ENCODE results near the gene FMN2.

The FMN2 gene

GRCh38 chr1:240091614-240092300 lies at the start of gene FMN2:
TSS of gene FMN2 (plus strand) at chr1:240091883. CDS start at chr1:240092110, 227 bp downstream.
- DNase-seq (ENCODE audit: low read depth), result no peak

GRCh38 chr1:240044620-240045019 lies 47.1 kb upstream of the FMN2 start:
- DNase-seq (ENCODE audit: low read depth), result no peak

GRCh38 chr1:240046000-240046399 lies 45.7 kb upstream of the FMN2 start:
- DNase-seq (ENCODE audit: low read depth), result no peak

GRCh38 chr1:240054109-240054701 lies 37.5 kb upstream of the FMN2 start:
- no peak for DNase-seq (ENCODE audit: low read depth)

GRCh38 chr1:240055936-240056335 lies 35.7 kb upstream of the FMN2 start:
- DNase-seq (ENCODE audit: low read depth), result no peak

- no peak for DNase-seq (ENCODE audit: low read depth)
Observed at GRCh38 chr1:240056350-240056749, 35.3 kb upstream of the FMN2 start.

GRCh38 chr1:240058049-240058448 lies 33.6 kb upstream of the FMN2 start:
- DNase-seq (ENCODE audit: low read depth), result no peak

GRCh38 chr1:240068961-240069360 lies 22.7 kb upstream of the FMN2 start:
- no peak for DNase-seq (ENCODE audit: low read depth)

- DNase-seq (ENCODE audit: low read depth), result no peak
Observed at GRCh38 chr1:240070188-240070587, 21.5 kb upstream of the FMN2 start.

- DNase-seq (ENCODE audit: low read depth), result no peak
Observed at GRCh38 chr1:240073097-240073496, 18.6 kb upstream of the FMN2 start.

- no peak for DNase-seq (ENCODE audit: low read depth)
Observed at GRCh38 chr1:240074422-240074821, 17.3 kb upstream of the FMN2 start.

- no peak for DNase-seq (ENCODE audit: low read depth)
Observed at GRCh38 chr1:240074908-240075307, 16.8 kb upstream of the FMN2 start.

- DNase-seq (ENCODE audit: low read depth), result no peak
Observed at GRCh38 chr1:240084337-240084736, 7.3 kb upstream of the FMN2 start.

GRCh38 chr1:240084749-240085148 lies 6.9 kb upstream of the FMN2 start:
- DNase-seq (ENCODE audit: low read depth), result no peak

GRCh38 chr1:240086726-240087125 lies 5.0 kb upstream of the FMN2 start:
- DNase-seq (ENCODE audit: low read depth), result no peak

- no peak for DNase-seq (ENCODE audit: low read depth)
Observed at GRCh38 chr1:240090014-240090413, 1.7 kb upstream of the FMN2 start.

GRCh38 chr1:240090957-240091600 lies 604 bp upstream of the FMN2 start:
- no peak for DNase-seq (ENCODE audit: low read depth)

- DNase-seq (ENCODE audit: low read depth), result no peak
Observed at GRCh38 chr1:240092301-240093119, 827 bp downstream of the FMN2 start.

- no peak for DNase-seq (ENCODE audit: low read depth)
Observed at GRCh38 chr1:240093120-240093961, 1.7 kb downstream of the FMN2 start.

- no peak for DNase-seq (ENCODE audit: low read depth)
Observed at GRCh38 chr1:240094041-240094722, 2.5 kb downstream of the FMN2 start.

- no peak for DNase-seq (ENCODE audit: low read depth)
Observed at GRCh38 chr1:240096974-240097373, 5.3 kb downstream of the FMN2 start.

All from T-helper 22 cell (primary cell).